Gastroesophageal sphincter (tissue), 3 donors: Measurements from ENCODE around the gene IL7R.

Experiments
- EP300 ChIP-seq: sonication (generic); formaldehyde crosslinking; IDR thresholded peaks from one replicate; pipeline ENCODE4 v1.6.1; 2017; ENCODE audit warnings: antibody characterized with exemption, mild to moderate bottlenecking
- POLR2A ChIP-seq, 2 donors: fragments of 450-650 bp; IDR thresholded peaks; one replicate each; pipeline ENCODE4 v1.6.1; 2017; ENCODE audit warnings: antibody characterized with exemption in 2 of 2, mild to moderate bottlenecking in 2 of 2, moderate library complexity in 1 of 2
- POLR2AphosphoS5 ChIP-seq: sonication (generic); formaldehyde crosslinking; IDR thresholded peaks from one replicate; pipeline ENCODE4 v1.6.1; 2017; ENCODE audit warnings: antibody characterized with exemption
- TF ChIP-seq, protein P1 (sequence below), 4 experiments: fragments of 200-600 bp in 2 of 4; fragments of 450-650 bp in 2 of 4; sonication (generic) in 1 of 4; IDR thresholded peaks; one replicate each; pipeline ENCODE4 v1.5.1; 2017 to 2019; ENCODE audit warnings: antibody characterized with exemption in 4 of 4, mild to moderate bottlenecking in 2 of 4, moderate library complexity in 2 of 4

DNA sequence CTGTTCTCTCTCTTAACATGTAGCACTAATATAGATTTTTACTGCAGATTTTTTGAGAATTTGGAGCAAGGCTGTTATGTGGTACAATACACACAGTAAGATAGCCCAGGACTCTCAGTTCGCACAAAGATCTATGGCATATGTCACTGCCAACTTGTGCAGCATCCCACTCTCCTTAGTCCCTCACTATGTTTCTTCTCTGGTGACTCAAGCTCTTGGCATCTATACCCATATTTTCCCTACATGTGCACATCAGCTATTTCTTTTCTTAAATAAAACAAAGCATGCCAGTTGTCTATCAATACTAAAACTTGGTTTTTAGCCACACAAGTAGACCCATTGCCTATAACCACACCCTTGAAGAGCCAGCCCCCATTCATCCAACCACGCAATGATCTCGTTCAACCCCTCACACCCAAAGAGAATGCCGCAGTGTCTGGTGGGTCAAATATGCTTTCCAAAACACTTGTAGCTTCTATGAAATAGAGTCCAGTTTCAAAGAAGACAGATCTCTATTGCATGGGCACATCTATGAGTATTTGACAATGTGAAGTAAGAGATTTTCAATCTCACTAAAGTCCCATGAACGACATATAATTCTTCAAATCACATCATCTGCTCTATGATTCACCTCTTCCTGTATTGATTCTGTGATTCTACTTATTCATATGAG, 18.2 kb upstream of the IL7R start:
- TF ChIP-seq, protein P1, sequence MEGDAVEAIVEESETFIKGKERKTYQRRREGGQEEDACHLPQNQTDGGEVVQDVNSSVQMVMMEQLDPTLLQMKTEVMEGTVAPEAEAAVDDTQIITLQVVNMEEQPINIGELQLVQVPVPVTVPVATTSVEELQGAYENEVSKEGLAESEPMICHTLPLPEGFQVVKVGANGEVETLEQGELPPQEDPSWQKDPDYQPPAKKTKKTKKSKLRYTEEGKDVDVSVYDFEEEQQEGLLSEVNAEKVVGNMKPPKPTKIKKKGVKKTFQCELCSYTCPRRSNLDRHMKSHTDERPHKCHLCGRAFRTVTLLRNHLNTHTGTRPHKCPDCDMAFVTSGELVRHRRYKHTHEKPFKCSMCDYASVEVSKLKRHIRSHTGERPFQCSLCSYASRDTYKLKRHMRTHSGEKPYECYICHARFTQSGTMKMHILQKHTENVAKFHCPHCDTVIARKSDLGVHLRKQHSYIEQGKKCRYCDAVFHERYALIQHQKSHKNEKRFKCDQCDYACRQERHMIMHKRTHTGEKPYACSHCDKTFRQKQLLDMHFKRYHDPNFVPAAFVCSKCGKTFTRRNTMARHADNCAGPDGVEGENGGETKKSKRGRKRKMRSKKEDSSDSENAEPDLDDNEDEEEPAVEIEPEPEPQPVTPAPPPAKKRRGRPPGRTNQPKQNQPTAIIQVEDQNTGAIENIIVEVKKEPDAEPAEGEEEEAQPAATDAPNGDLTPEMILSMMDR (IDR thresholded peaks at IDR 0.05): no peak
- no peak for TF ChIP-seq POLR2A (IDR thresholded peaks at IDR 0.05)
- TF ChIP-seq POLR2AphosphoS5: no peak
- no peak for TF ChIP-seq EP300
